HG03139 (cell line): ENCODE measurements around the gene CNPY4.
"Not testable (repeated sequence)": the region's sequence is repeated elsewhere in the genome, so short reads cannot be mapped to it uniquely, and the experiment has no call there.

Experiments used
- ATAC-seq: cut with Tn5 transposase; IDR thresholded peaks from one replicate; pipeline ENCODE4 v1.9.1; 2021; ENCODE audit not compliant: unreplicated experiment

CNPY4 gene

GRCh38 chr7:100146350-100146749, 26.9 kb downstream of the CNPY4 start:
- not testable (repeated sequence) for ATAC-seq

GRCh38 chr7:100147278-100147677, 27.8 kb downstream of the CNPY4 start:
- no peak for ATAC-seq

GRCh38 chr7:100148225-100148558, 28.8 kb downstream of the CNPY4 start:
- ATAC-seq: no peak

- ATAC-seq: peak; percentile 98
Observed at GRCh38 chr7:100148559-100149328, 29.3 kb downstream of the CNPY4 start, which contains the start of gene LAMTOR4. Gene LAMTOR4, plus strand, starts transcription at chr7:100148918. Its CDS starts 55 bp downstream, at chr7:100148973.

- ATAC-seq: no peak
Observed at GRCh38 chr7:100152404-100152803, 33.0 kb downstream of the CNPY4 start.

- no peak for ATAC-seq
Observed at GRCh38 chr7:100152937-100153666, 33.7 kb downstream of the CNPY4 start.

GRCh38 chr7:100153708-100154535, 34.5 kb downstream of the CNPY4 start:
- ATAC-seq: no peak

GRCh38 chr7:100154651-100155491, 35.4 kb downstream of the CNPY4 start:
- no peak for ATAC-seq

- ATAC-seq: no peak
Observed at GRCh38 chr7:100155553-100156317, 36.3 kb downstream of the CNPY4 start.

- no peak for ATAC-seq
Observed at GRCh38 chr7:100156331-100157068, 37.1 kb downstream of the CNPY4 start.

GRCh38 chr7:100157069-100157333, 37.6 kb downstream of the CNPY4 start:
- no peak for ATAC-seq

- no peak for ATAC-seq
Observed at GRCh38 chr7:100157334-100158228, 38.1 kb downstream of the CNPY4 start.

GRCh38 chr7:100158229-100159098, 39.0 kb downstream of the CNPY4 start, which contains the start of gene TRAPPC14:
Gene TRAPPC14, minus strand, starts transcription at chr7:100158723. Its CDS starts 224 bp downstream, at chr7:100158499.
- ATAC-seq: peak; percentile 62

- no peak for ATAC-seq
Observed at GRCh38 chr7:100159099-100159623, 39.7 kb downstream of the CNPY4 start.

- ATAC-seq: no peak
Observed at GRCh38 chr7:100160067-100160466, 40.6 kb downstream of the CNPY4 start.

- no peak for ATAC-seq
Observed at GRCh38 chr7:100163006-100163531, 43.6 kb downstream of the CNPY4 start.

GRCh38 chr7:100163871-100164270, 44.4 kb downstream of the CNPY4 start:
- no peak for ATAC-seq
